GM21381 (cell line): Measurements from ENCODE around the gene INTS6.

ENCODE experiments used
- ATAC-seq: cut with Tn5 transposase; IDR thresholded peaks from one replicate; pipeline ENCODE4 v1.9.1; 2021; ENCODE audit warnings: mild to moderate bottlenecking, moderate library complexity; ENCODE audit not compliant: unreplicated experiment

Gene INTS6

DNA sequence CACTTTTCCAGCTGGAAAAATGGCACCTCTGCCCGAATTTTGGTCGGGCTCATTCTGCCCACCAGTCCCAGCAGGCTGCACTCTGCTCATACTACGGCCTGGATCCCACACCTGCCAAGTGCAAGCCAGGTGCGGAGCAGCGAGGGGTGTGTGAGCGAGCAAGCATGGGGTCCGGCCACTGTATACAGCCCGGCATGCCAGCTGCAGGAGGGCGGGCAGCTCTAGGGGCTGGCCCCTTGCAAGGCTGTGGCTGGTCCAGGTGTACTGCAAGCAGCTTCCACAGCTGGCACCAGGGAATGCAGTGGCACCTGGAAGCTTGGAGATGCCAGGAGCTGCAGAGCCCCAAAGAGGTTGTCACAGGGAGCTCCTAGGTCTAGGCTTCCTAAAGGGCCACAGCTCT, 2.7 kb upstream of the INTS6 start:
- ATAC-seq = no peak

DNA sequence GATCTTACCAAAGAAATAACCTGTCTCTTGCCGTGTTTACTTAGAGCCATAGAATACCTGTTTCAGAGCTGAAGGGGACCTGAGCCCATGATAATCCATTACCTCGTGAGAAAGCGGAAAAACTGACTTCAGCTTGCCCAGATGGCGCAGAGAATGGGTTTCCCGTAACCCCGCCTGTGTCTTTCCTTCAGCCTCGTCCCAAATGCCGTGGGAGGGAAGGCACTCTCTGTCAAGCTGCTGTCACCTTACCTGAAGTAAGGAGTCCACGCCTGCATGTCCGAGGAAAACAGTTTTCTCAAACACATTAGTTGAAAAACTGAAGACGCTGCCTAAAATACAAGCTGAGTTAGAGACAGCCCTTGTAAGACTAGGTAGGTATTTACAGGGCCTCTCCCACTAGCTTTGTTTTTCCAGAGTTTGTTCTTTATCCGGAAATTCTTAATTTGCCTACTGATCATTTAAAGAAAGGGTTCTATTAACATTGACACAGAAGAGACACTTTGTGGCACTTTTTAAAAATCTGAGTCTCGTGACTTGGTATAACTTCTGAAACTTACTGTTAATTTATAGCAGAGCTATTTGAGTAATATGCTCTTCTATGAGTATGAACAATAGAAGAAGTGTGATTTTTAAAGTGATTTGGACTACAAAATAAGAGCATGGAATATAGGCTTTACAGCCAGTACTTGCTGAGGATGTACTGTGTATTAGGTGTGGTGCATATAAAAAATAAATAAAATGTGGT, 1.3 kb upstream of the INTS6 start:
- no peak for ATAC-seq

GRCh38 chr13:51453207-51453958, 547 bp upstream of the INTS6 start:
- ATAC-seq = peak; percentile 42

DNA sequence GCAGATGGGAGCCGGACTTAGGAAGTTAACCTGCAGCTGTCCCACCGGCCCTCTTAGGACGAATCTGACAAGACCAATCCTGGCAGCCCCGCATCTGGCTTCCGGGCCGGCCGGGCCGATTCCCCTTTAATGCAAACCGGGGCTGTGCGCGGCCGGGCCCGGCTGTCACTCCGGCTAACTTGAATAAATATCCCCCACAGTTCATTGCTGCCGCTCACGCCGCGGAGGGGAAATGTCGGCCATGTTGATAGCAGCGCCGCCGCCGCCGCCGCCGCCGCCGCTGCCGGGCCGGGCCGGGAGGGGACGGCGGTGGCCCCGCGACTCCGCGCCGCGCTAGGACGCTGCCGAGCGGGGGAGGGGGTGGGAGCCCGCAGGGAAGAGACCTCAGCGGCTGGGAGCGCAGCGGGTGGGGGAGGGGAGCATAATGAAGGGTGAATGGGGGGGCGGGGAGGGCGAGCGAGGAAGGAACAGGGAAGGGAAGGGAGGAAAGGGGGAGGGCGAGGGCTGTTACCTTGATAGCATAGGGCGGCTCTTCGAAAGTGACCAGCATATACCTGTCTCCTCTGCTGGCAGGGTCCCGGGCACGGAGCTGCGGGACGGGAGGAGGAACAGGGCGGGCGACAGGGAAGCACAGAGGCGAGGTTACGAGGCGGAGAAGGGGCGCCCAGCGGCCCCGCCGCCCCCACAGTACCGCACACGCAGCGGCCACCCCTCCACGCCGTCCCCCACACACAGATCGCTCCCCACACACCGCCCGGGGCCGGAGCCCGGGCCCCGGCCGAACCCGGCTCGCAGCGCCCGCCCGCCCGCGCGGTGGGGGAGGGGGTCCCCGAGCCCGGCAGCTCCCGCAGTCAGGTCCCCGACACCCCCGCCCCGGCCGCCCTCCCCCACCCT, 1.1 kb downstream of the INTS6 start:
- ATAC-seq = peak; percentile 29

DNA sequence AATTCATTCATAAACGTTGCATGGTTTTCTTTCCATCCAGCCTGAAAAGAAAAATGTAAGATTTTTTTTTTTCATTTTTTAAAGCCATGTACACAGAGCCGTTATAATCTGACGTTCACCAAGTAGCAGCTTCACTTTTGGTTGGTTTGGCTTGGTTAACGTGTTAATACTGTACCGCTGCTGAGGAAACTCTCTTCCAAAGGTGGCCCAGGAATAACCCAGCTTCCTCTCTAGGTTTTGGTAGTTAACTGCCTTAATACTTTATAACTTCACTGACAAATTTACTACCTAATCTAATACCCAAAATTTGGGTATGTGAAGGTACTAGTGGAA, 1.7 kb downstream of the INTS6 start:
- no peak for ATAC-seq

DNA sequence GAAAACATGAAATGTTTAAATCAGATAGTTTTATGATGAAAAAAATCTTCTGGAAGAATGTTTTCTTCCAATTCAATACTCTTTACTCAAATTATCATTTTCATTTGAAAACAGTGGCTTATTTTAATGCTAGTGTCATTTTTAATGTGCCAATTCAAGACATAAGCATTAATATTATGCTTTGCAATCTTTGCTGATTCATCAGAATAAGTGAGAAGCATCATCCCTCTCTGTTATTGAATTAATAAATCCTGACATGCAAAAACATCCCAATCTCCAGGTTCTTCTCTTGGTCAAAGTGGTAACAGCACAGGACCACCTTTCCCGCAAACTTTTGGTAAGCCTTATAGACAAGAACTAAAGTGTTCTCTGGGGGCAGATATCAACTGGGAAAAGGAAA, 3.8 kb downstream of the INTS6 start:
- no peak for ATAC-seq

DNA sequence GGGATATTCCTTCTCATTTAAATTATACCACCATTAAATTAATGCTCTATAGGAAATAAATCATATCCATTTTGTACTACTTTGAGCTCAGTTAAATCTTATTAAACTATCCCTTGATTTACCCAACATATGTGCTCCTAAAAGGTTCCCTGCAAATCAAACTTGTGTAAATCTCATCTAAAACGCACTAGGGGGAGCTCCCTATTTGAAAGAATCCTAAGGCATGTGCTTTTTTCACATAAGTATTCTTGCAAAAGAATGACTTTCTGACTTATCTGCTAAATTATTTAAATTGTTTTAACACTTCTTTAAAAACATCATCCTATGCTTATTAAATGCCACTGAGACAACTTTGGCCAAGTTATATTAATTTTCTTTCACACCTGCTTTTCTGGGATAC, 7.9 kb downstream of the INTS6 start:
- ATAC-seq = no peak

DNA sequence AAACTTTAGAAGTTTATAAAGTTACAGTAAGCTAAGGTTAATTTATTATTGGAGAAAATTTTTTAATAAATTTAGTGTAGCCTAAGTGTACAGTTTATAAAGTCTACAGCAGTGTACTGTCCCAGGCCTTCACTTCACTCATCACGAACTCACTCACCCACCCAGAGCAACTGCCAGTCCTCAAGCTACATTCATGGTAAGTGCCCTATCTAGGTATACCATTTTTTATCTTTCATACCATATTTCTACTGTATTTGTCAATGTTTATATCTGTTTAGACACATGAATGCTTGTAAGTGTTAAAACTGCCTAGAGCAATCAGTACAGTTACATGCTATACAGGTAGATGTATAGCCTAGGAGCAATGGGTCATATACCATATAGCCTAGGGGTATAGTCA, 12.5 kb downstream of the INTS6 start:
- ATAC-seq = no peak

DNA sequence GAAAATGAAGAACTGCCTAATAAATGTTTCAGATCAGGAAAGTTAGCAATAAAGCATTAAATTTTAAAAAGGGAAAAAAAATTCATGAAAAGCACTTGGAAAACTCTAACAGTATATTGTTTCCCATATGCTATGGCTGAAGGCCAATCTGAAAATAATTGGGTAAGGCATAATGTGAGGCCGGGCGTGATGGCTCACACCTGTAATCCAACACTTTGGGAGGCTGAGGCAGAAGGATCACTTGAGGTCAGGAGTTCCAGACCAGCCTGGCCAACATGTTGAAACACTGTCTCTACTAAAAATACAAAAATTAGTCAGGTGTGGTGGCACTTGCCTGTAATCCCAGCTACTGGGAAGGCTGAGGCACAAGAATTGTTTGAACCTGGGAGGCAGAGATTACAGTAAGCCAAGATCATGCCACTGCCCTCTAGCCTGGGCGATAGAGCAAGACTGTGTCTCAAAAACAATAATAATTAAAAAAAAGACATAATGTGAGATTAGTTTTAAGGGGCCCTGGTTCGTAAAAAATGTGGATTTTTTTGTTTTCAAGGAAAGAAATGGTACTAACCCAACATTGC, 15.2 kb downstream of the INTS6 start:
- no peak for ATAC-seq

DNA sequence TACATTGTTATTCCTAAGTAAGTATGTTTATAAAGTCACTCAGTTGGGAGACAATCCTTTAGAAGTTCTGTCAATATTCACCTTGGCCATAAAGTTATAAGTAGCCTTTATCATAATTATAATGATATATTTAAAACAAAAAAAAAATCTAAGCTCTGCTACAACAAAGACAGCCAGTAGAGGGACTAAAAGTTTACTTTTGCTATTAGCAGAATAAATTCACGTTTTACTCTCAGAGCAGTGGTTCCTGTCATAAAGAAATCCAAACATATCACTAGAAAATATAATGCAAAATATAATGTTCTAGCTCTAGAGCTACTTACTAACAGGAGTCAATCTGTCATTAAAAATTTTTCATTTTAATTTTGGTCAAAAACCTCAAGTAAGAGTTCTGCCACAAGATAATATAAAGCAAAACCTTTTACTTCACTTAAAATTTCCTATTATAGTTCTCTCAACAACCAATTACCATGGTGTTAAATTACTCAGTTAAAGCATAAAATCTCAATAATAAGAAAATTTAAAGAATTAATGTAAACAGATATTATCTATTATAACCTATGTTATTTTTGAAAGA, 17.7 kb downstream of the INTS6 start:
- no peak for ATAC-seq

DNA sequence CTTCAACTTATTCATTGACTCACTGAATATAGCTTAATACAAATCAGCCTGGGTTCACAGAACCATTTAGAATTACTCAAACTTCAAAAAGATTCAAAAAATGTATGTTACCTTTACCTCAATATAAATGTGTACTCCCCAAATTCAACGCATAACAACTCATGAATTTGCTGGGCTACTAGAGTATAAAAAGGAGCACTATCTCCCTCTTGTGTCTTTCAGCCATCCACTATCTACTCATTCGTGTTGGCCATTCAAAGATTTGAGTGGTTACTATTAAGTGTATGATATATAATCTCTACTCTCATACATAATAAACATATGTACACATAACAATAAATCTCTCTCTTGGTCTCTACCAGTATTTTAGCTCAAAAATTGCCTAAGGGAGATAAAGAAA, 20.3 kb downstream of the INTS6 start:
- ATAC-seq = no peak

GRCh38 chr13:51426982-51427381, 25.9 kb downstream of the INTS6 start:
- no peak for ATAC-seq

- ATAC-seq = no peak
Measured at GRCh38 chr13:51425410-51426042, 27.3 kb downstream of the INTS6 start.

DNA sequence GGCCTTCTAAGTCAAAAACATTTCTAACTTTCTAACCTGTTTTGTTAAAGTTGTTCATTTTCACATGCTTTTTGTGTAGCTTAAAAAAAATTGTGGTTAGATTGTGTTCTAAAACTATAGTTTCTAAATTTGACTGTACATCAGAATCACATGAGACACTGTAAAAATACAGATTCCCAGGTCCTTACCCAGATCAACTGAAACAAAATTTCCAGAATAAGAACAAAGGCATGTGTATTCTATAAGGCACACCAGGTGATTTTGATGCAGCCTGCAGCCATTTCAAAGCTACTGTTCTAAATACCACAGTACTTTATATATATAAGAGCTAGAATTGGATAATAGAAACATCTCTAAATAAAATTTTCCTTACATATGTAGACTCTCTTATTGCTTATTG, 29.1 kb downstream of the INTS6 start:
- ATAC-seq = no peak

DNA sequence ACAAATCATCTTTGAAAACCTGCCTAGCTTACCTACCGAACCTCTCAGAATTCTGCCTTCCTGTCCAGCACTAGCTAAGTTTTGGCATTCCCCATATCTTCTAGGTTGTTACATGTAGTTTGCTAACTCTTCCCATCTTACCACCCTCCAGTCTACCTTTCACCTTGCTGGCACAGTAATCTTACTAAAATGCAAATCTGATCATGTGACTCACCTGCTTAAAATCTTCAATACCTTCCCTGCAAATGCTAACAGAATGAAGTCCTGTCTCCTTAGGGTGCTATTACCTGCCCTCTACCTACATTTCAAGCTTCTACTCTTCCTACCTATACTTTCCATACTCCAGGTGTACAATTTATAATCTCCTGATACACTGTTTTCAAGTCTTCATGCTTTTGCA, 30.4 kb downstream of the INTS6 start:
- no peak for ATAC-seq

DNA sequence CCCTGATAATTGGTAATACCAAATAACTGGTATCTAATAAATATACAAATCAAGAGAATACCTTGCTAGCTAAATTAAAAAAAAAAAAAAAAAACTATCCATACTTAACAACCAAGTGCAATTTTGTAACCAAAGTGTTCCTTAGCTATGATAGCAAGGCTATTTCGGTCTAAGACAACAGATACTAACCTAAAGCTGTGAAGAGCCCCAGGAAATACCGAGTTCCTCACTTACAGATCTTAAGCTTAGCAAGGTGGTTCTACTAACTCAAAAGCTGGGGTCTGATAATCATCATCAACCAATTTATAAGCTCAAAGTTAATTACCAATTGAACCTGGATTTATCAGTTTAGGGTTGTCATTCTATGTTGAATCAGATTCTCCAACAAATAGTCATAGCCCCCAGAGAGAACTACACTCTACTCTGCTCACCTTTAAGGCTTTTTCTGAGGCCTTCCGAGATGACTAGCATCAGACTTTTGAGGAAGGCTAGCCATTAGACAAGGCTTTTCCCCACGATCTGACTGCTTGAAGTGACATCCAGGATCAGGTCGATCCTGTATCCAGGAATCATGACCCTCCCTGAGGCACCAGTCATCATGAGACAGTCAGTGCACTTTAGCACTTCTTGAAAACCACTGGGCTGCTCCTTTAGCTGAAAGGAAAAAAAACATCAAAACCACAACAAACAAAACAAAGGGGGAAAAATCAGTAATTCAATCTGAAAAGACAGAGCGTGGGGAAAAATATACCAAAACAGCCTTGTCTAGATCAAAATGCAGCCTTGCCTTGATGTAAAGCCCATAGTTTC, 31.9 kb downstream of the INTS6 start:
- no peak for ATAC-seq

- ATAC-seq = peak; percentile 66
Measured at GRCh38 chr13:51419001-51419636, 33.7 kb downstream of the INTS6 start.

DNA sequence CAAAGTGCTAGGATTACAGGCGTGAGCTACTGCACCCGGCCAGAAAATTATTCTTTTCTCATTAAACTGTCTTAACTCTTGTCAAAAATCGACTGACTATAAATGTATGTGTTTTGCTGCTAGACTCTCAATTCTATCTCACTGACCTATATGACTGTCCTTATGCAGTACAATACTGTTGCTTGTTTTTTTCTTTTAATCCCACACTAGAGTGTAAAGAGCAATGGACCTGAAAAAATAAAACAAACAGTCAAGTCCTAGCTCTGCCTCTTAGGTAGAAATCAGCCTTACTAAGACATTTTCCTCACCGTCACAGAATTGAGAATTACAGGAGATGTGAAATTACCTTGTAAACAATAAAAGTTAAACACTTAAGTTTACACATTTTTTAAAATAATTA, 35.1 kb downstream of the INTS6 start:
- ATAC-seq = no peak

- no peak for ATAC-seq
Measured at GRCh38 chr13:51416107-51416506, 36.7 kb downstream of the INTS6 start.
